Thymus (tissue), 2 donors: ENCODE measurements around the gene CGNL1. TPM values are rescaled to one million over a fixed set of nuclear protein-coding genes. Genes with fewer than 3 reads are reported as not detected.

Source experiments
- polyA plus RNA-seq: library from polyadenylated mRNA; stranded (reverse); fragments of 200-250 nt; gene quantifications from one replicate; pipeline ENCODE4 v1.2.3, GENCODE V29; 2013
- total RNA-seq: library from RNA; stranded (reverse); fragments of 120-200 nt; gene quantifications from one replicate; pipeline ENCODE4 v1.2.4, GENCODE V29; 2013
- donor health status: healthy.

CGNL1 gene
- total and polyA plus RNA-seq, 2 donors, result 5.7 to 5.9 TPM

Other genes starting within 250 kb of the CGNL1 start
- gene MYZAP, start 215.4 kb downstream of the CGNL1 start, total RNA-seq, result 2.5 TPM
- 3.4 TPM for gene MYZAP, start 215.4 kb downstream of the CGNL1 start, polyA plus RNA-seq